ENCODE data around the gene NFATC1.

GRCh38 chr18:79553696-79554095 is 158.0 kb downstream of the NFATC1 start:
- TF ChIP-seq ZFP3 (CRISPR knock-in tag; IDR thresholded peaks at IDR 0.05) = no peak
- TF ChIP-seq POU6F1 (CRISPR knock-in tag; IDR thresholded peaks at IDR 0.05; ENCODE audit: borderline replicate concordance, low read depth) = no peak
- TF ChIP-seq RARB (CRISPR knock-in tag; IDR thresholded peaks at IDR 0.05) = no peak
- TF ChIP-seq ZNF70 (CRISPR knock-in tag; IDR thresholded peaks at IDR 0.05) = no peak
- TF ChIP-seq CSRNP3 (CRISPR knock-in tag; IDR thresholded peaks at IDR 0.05) = no peak
- TF ChIP-seq ESRRG (CRISPR knock-in tag; IDR thresholded peaks at IDR 0.05) = no peak
- TF ChIP-seq BACH2 (CRISPR knock-in tag; IDR thresholded peaks at IDR 0.05; ENCODE audit: borderline replicate concordance) = no peak
- TF ChIP-seq ARNTL (CRISPR knock-in tag; IDR thresholded peaks at IDR 0.05; ENCODE audit: borderline replicate concordance, low read depth) = no peak
- TF ChIP-seq TCF4 (CRISPR knock-in tag; IDR thresholded peaks at IDR 0.05; ENCODE audit: borderline replicate concordance) = no peak
